LoVo (cell line): ENCODE data around the gene CADM4.

Experiments
- DNase-seq: peaks from one replicate; pipeline ENCODE4 v3.0.0-alpha.2; 2016; ENCODE audit warnings: low spot score

CADM4 gene

DNA sequence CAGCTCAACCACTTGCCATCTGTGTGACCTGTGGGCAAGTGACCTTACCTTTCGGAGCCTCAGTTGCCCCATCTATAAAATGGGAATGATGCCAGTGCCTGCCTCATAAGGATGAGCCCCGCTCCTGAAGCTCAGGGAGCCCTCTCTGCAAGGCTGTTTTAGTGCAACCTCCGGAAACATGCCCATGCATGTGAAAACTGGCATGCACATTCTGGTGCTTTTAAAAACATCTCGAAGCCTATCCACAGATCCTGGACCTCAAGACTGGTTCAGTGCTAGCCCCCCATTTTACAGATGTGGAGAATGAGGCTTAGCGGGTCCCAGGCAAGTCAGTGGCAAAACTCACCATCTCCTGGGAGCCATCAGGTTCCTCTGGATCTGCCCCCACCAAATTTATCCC, 5.6 kb downstream of the CADM4 start:
- no peak for DNase-seq

GRCh38 chr19:43633520-43633919, 6.1 kb downstream of the CADM4 start:
- no peak for DNase-seq

- no peak for DNase-seq
Measured at GRCh38 chr19:43631491-43631890, 8.2 kb downstream of the CADM4 start.

DNA sequence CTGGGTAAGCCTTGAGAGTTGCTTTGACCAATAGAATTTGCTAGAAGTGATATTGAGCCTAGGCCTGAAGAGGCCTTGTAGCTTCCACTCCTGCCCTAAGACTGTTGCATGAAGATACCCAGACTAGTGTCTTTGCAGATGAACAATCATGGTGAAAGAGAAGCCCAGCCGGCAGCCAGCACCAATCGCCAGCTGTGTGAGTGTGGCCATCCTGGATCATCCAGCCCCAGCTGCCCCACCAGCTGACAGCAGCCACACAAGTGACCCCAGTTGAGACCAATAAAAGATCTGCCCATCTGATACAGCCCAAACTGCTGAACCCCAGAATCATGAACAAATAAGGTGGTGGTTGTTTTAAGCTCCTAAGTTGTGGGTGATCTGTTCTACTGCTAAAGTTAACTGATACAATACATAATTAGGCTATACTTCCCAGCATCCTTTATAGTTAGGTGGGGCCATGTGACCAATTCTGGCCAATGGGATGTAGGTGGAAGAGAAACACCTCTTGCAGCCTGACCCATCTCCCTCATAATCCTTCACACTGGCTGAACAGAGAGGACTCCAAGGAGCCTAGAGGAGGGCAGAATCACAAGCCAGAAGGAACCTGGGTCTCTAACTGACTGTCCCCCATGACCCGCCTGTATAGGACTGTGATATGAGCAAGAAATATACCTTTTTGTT, 10.9 kb downstream of the CADM4 start:
- DNase-seq = no peak

DNA sequence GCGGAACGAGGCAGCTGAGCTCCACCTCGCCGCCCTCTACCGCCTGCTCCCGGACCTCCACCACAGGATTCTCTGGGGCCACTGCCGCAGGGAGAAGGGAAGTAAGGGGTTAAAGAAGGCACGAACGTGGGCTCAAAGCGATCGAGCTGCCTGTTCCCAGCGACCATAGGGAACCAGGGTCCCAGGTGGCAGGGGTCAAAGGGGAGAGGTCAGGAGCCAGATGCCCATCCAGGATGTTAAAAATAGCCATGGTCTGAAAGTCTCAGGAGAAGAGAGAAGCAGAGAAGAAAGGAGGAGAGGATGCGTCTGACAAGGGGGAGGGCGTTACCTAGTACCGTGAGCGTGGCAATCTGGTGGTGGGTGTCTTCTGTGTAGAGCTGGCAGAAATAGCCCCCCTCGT, 12.8 kb downstream of the CADM4 start:
- DNase-seq = no peak

GRCh38 chr19:43625918-43626579, 13.6 kb downstream of the CADM4 start:
- no peak for DNase-seq

- no peak for DNase-seq
Measured at GRCh38 chr19:43624933-43625332, 14.7 kb downstream of the CADM4 start.

- DNase-seq = no peak
Measured at GRCh38 chr19:43623889-43624670, 15.6 kb downstream of the CADM4 start.

GRCh38 chr19:43622956-43623355, 16.7 kb downstream of the CADM4 start:
- DNase-seq = no peak

DNA sequence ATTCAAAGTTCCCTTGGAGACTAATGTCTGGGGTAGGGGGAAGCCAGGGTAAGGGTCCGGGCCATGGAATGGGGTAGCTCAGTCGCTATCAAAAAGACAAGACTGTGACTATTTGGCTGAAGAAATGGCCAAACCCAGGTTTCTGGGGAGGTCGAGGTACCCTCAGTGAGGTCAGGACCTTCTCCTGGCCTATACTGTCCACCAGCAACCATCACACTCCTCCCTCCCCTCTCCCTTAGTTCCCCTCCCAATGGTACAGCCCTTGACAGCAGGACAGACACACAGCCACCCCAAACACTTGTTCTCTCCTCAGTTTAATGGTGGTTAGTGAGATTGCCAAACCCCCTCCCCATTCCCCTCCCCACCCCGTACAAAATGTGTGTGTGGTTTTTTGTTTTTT, 17.6 kb downstream of the CADM4 start:
- no peak for DNase-seq

DNA sequence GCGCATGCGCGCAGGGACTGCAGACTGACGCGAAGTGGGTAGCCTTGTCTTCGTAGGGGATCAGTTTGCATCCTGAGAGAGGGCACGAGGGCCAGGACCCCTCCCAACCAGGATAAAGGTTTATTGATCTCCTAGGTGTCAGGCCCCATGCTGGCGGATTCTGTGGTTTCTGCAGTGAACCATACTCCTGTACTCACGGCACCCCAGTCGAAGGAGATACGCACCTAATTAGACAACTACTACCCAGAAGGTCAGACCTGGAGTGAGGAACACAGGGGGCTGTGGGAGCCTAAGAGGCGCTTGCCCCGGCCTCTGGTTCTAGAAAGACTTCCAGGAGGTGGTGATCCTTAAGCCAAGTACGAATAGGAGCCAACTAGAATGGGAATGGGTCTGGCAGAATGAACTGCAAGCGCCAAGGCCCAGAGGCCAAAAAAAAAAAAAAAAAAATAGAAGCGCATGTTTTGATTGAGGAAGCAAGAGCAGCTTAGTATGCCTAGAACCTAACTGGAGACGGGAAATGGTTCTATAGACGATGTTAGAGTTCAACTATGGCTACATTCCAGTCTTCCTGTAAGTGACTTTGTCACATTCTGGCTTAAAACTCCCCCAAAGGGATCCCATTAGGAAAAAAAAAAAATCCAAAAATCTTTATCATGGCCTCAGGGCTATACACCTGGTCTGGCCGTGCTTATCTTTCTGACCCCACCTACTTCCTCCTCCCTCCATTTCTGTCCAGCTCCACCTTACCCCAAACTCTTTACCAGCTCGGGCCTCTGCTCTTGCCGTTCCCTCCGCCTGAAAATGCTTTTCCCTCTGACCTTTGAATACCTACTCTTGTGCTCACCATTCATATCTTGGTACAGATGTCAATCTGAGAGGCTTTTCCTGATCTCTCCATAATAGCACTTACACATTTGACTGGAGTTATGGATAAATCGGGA, 19.3 kb downstream of the CADM4 start:
- no peak for DNase-seq

- DNase-seq = peak; percentile 89
Measured at GRCh38 chr19:43619262-43620060, 20.2 kb downstream of the CADM4 start, which contains the start of gene ZNF428. Gene ZNF428 (minus strand): TSS chr19:43619629. CDS start chr19:43614304, 5,325 bp downstream.

GRCh38 chr19:43618921-43619261, 20.8 kb downstream of the CADM4 start:
- peak; percentile 49 for DNase-seq

GRCh38 chr19:43616954-43617353, 22.7 kb downstream of the CADM4 start:
- DNase-seq = no peak

- no peak for DNase-seq
Measured at GRCh38 chr19:43616306-43616705, 23.3 kb downstream of the CADM4 start.

DNA sequence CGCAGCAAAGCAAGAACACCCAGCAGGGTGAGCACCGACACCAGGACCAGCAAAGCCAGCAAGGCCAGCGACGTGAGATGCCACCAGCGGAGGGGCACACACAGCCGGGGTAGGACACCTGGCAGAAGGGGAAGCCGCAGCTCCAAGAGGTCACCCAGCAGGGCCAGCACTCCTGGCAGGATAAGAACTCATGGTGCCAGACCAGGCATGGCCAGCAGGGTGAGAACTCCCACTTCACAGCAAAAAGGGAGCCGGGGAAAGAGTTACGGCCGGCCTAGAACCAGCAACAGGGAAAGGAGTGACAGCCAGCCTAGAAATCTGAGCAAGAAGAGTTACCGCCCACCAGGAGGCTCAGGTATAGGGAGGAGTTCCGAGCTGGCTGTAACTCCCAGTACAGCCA, 27.3 kb downstream of the CADM4 start:
- no peak for DNase-seq

DNA sequence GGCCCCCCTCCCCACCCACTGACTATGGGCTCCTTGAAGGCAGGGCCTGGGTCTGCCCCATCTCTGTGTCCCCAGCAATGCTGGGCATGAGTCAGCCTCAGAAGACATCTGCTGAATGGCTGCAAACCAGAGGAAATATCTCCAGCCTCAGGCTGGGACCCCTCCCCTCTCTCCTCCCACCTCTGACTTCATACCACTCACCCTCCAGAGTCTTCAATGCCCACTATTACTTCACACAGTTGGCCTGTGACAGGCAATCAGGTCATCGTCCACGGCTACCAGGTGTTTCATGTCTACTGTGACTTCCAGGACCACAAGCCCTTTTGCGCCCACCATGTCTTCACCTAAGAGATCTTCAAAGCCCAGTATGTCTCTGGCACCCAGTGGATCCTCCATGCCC, 27.9 kb downstream of the CADM4 start, which contains the start of gene SRRM5:
Gene SRRM5 (plus strand): TSS at position 301 of the 400 bp plus-strand sequence. CDS start 34 bp downstream, at position 335.
- no peak for DNase-seq

GRCh38 chr19:43610493-43610892, 29.2 kb downstream of the CADM4 start:
- DNase-seq = no peak

- DNase-seq = no peak
Measured at GRCh38 chr19:43609872-43610271, 29.8 kb downstream of the CADM4 start.

DNA sequence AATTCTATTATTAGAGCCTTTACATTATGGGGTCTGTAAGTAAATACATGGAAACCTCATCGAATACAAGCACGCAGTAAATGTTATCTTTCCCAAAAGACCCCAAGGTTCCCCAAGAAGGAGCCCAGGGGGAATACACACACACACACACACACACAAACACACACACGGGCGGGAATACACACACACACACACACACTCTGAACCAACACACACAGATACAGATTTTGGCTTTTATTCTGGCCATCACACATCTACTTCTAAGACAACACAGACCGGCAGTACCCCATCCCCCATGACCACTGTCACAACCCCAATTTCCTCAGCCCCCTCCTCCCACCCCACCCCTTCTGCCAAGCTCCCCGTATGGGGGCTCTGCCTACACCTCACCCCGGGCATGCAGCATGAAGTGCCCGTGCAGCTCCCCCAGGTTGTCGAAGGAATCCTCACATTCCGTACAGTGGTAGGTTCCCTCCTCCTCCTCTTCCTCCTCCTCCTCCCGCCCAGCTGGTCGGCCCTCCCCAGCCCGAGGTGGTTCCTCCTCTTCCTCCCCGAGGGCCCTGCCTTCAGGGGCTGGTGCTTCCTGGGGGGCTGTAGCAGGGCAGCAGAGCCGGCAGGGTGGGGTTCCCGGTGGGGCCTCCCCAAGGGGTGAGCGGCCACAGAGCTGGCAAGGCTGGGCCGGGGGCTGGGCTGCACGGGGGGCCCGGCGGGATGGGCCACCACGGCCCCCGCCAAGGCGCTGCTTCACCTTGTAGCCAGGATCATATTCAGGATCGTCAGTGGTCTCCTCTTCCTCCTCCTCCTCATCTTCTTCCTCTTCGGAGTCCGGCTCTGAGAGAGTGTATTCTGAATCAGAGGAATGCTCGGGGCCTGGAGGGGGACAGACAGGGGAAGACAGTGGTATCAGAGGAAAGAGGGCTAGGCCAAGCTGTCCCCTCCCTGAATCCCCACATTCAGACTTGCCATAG, 32.1 kb downstream of the CADM4 start:
- no peak for DNase-seq
